Stimulated activated CD4-positive, alpha-beta T cell treated with anti-CD3 and anti-CD28 coated beads, Interleukin-4, amount 100 ng/mL, for 4 hours (primary cell): ENCODE measurements around the gene RBPJ.

Experiments used
- DNase-seq, 2 experiments: peaks; one replicate each; pipeline ENCODE4 v3.0.0-alpha.2; 2020

RBPJ gene

GRCh38 chr4:26463386-26463785 is 142.6 kb downstream of the RBPJ start:
- no peak for DNase-seq

- no peak for DNase-seq
These were observed 143.7 kb downstream of the RBPJ start for GRCh38 chr4:26464420-26465095.

- no peak for DNase-seq
These were observed 145.9 kb downstream of the RBPJ start for GRCh38 chr4:26466578-26467270.

- no peak for DNase-seq
These were observed 146.9 kb downstream of the RBPJ start for GRCh38 chr4:26467724-26468123.

- DNase-seq, result no peak
These were observed 147.6 kb downstream of the RBPJ start for GRCh38 chr4:26468283-26468949.

- no peak for DNase-seq
These were observed 148.2 kb downstream of the RBPJ start for GRCh38 chr4:26468977-26469376.

- DNase-seq, result no peak
These were observed 151.1 kb downstream of the RBPJ start for GRCh38 chr4:26471890-26472289.

- DNase-seq, result no peak
These were observed 153.1 kb downstream of the RBPJ start for GRCh38 chr4:26473893-26474292.

- DNase-seq, result no peak
These were observed 153.7 kb downstream of the RBPJ start for GRCh38 chr4:26474551-26474950.

GRCh38 chr4:26475716-26476115 is 154.9 kb downstream of the RBPJ start:
- no peak for DNase-seq

GRCh38 chr4:26476545-26476944 is 155.7 kb downstream of the RBPJ start:
- DNase-seq, result no peak

GRCh38 chr4:26478330-26478729 is 157.5 kb downstream of the RBPJ start:
- DNase-seq, result no peak

- DNase-seq, result no peak
These were observed 162.0 kb downstream of the RBPJ start for GRCh38 chr4:26482508-26483462.

GRCh38 chr4:26484032-26484515 is 163.3 kb downstream of the RBPJ start:
- no peak for DNase-seq

GRCh38 chr4:26484516-26484915 is 163.7 kb downstream of the RBPJ start:
- DNase-seq, result no peak
